ENCODE results near the gene DNTT. TPM values are rescaled to one million over a fixed set of nuclear protein-coding genes. Genes with fewer than 3 reads are reported as not detected.

DNTT gene
- polyA plus RNA-seq, 2 of the 4 experiments (the other 2 are of a cell fraction), result not detected

DNA sequence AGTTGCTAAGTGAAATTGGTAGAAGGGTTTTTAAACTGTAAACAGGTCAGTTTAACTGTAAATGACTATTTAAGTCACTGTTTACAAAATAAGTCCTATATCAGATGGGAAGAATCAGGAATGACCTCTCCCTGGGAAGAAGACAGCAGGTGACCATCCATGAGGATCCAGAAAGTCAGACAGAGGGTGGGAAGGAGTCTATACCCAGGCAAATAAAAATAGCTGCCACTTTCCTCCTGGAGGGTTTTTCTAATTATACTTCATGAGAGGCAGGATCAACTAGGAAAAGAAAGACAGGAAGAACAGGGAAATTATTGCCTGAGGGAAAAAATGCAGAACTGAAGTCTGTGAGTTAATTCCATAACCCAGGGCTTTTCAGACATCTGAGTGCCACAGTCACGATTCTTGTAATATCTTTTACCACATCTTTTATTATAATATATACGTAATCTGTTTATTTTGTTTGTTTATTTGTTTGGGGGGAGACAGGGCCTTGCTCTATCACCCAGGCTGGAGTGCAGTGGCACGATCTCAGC lies 7.0 kb downstream of the DNTT start (continued):
- TF ChIP-seq, protein P1, sequence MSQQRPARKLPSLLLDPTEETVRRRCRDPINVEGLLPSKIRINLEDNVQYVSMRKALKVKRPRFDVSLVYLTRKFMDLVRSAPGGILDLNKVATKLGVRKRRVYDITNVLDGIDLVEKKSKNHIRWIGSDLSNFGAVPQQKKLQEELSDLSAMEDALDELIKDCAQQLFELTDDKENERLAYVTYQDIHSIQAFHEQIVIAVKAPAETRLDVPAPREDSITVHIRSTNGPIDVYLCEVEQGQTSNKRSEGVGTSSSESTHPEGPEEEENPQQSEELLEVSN (IDR thresholded peaks at IDR 0.05; ENCODE audit: borderline replicate concordance, low read depth), result no peak
- TF ChIP-seq HDAC2 (IDR thresholded peaks at IDR 0.05) (no peak), CHD4 (IDR thresholded peaks at IDR 0.05; ENCODE audit: borderline replicate concordance) (no peak), FOSB (CRISPR knock-in tag; IDR thresholded peaks at IDR 0.05) (no peak), RARB (CRISPR knock-in tag; IDR thresholded peaks at IDR 0.05) (no peak)
- TF ChIP-seq, protein P2, sequence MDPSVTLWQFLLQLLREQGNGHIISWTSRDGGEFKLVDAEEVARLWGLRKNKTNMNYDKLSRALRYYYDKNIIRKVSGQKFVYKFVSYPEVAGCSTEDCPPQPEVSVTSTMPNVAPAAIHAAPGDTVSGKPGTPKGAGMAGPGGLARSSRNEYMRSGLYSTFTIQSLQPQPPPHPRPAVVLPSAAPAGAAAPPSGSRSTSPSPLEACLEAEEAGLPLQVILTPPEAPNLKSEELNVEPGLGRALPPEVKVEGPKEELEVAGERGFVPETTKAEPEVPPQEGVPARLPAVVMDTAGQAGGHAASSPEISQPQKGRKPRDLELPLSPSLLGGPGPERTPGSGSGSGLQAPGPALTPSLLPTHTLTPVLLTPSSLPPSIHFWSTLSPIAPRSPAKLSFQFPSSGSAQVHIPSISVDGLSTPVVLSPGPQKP (IDR thresholded peaks at IDR 0.05; ENCODE audit: low read depth, low read length), result no peak

DNA sequence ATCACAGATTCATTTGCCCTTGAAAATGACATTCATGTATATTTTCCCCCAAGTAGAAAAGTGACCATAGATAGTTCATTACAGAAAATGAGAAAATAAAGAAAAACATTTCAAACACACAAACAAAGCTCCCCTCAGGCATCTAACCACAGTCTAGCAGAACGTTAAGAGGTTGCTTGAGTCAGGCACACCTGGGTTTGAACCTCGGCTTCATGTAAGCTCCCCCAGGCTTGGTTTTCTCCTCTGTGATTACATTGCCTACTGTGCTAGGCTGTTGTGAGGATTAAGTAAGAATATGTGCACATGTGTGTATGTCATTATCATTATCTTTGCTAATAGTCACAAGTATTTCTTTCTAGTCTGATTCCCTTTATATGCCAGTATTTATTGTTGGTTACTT lies 9.1 kb downstream of the DNTT start:
- CTCF ChIA-PET, result interaction anchor here (1.1 to 2.0 kb wide), 4 partner anchors 11 to 57 kb away, joined by 3 to 6 read pairs (median 4); no protein-coding TSS in a partner anchor
- DNase-seq (ENCODE audit: low read depth in 1 of 2, low spot score in 1 of 2), result no peak
- Histone ChIP-seq H3K4me1 (no peaks in the 10 kb centered on the region), H3K4me2 (no peak overlapping the region), H3K27ac (no peak overlapping the region), H3K9me3 (no peaks in the 10 kb centered on the region), H3K4me3 (no peak overlapping the region)
- POLR2A ChIA-PET, result no interaction called here
- TF ChIP-seq FOSB (CRISPR knock-in tag; IDR thresholded peaks at IDR 0.05) (no peak), POLR2AphosphoS2 (conservative IDR thresholded peaks at IDR 0.05; ENCODE audit: low read length) (no peak), HOXA7 (CRISPR knock-in tag; IDR thresholded peaks at IDR 0.05) (no peak), FOXS1 (CRISPR knock-in tag; IDR thresholded peaks at IDR 0.05) (no peak), EP300 (IDR thresholded peaks at IDR 0.05) (no peak), RARB (CRISPR knock-in tag; IDR thresholded peaks at IDR 0.05) (no peak), TFCP2L1 (CRISPR knock-in tag; IDR thresholded peaks at IDR 0.05) (no peak), NR3C1 (IDR thresholded peaks at IDR 0.05) (no peak), TP53 (CRISPR knock-in tag; IDR thresholded peaks at IDR 0.05) (no peak), HEYL (CRISPR knock-in tag; IDR thresholded peaks at IDR 0.05) (no peak), CBX2 (IDR thresholded peaks at IDR 0.05; ENCODE audit: borderline replicate concordance, low read depth) (no peak), MAZ (IDR thresholded peaks at IDR 0.05; ENCODE audit: borderline replicate concordance, low read depth, low read length) (no peak), RCOR1 (IDR thresholded peaks at IDR 0.05; ENCODE audit: low read depth, low read length) (no peak), SMC3 (IDR thresholded peaks at IDR 0.05) (no peak), GATA3 (IDR thresholded peaks at IDR 0.05; ENCODE audit: borderline replicate concordance) (no peak)
- TF ChIP-seq, protein P3, sequence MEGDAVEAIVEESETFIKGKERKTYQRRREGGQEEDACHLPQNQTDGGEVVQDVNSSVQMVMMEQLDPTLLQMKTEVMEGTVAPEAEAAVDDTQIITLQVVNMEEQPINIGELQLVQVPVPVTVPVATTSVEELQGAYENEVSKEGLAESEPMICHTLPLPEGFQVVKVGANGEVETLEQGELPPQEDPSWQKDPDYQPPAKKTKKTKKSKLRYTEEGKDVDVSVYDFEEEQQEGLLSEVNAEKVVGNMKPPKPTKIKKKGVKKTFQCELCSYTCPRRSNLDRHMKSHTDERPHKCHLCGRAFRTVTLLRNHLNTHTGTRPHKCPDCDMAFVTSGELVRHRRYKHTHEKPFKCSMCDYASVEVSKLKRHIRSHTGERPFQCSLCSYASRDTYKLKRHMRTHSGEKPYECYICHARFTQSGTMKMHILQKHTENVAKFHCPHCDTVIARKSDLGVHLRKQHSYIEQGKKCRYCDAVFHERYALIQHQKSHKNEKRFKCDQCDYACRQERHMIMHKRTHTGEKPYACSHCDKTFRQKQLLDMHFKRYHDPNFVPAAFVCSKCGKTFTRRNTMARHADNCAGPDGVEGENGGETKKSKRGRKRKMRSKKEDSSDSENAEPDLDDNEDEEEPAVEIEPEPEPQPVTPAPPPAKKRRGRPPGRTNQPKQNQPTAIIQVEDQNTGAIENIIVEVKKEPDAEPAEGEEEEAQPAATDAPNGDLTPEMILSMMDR (IDR thresholded peaks at IDR 0.05), result no peak
- TF ChIP-seq, protein P2 (IDR thresholded peaks at IDR 0.05; ENCODE audit: low read depth, low read length), result no peak
- TF ChIP-seq, protein P4, sequence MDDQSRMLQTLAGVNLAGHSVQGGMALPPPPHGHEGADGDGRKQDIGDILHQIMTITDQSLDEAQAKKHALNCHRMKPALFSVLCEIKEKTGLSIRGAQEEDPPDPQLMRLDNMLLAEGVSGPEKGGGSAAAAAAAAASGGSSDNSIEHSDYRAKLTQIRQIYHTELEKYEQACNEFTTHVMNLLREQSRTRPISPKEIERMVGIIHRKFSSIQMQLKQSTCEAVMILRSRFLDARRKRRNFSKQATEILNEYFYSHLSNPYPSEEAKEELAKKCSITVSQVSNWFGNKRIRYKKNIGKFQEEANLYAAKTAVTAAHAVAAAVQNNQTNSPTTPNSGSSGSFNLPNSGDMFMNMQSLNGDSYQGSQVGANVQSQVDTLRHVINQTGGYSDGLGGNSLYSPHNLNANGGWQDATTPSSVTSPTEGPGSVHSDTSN (IDR thresholded peaks at IDR 0.05), result no peak
- TF ChIP-seq, protein P5, sequence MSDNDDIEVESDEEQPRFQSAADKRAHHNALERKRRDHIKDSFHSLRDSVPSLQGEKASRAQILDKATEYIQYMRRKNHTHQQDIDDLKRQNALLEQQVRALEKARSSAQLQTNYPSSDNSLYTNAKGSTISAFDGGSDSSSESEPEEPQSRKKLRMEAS (IDR thresholded peaks at IDR 0.05), result no peak
- FAIRE-seq, result no peak
- no peak for ATAC-seq
- WGBS (ENCODE audit: missing lambda C conversion rate), result 46% methylated on average over 2 of the region's 2 CpGs

Measured in A549 (cell line).